ENCODE results near the gene MB.

Gene MB

DNA sequence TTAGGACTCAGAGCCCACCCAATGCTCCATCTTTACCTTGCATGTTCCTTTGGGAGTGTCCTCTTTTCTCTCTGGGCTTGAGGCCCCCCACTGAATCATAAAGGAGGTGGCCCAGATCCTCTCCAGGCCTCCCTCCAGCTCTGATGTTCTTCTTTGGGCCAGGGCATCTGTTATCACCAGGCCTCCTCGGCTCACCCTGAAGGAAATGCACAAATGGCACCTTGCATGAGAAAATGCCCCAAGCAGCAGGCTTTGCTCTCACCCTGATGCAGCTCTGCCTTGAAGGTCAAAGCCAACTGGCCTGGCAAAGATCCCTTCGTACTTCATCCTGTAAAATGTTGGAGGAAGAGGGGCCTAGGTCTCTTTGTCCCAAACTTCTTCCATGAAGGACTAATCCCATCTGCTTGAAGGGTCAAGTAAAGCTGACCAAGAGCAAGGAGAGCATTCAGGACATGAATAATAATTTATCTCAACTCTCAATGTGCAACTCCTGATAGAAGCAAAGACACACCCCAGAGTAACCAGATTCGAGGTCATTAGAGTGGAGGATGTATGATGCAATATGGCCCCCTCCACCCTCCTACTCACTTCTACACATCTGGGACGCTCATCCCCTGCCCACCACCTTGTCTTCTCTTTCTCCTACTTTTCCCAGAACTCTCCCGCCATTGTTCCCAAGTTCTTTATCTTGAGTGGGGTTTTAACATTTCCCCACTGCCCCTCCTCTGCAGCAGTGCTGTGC lies 40.6 kb upstream of the MB start:
- TF ChIP-seq, protein P1, sequence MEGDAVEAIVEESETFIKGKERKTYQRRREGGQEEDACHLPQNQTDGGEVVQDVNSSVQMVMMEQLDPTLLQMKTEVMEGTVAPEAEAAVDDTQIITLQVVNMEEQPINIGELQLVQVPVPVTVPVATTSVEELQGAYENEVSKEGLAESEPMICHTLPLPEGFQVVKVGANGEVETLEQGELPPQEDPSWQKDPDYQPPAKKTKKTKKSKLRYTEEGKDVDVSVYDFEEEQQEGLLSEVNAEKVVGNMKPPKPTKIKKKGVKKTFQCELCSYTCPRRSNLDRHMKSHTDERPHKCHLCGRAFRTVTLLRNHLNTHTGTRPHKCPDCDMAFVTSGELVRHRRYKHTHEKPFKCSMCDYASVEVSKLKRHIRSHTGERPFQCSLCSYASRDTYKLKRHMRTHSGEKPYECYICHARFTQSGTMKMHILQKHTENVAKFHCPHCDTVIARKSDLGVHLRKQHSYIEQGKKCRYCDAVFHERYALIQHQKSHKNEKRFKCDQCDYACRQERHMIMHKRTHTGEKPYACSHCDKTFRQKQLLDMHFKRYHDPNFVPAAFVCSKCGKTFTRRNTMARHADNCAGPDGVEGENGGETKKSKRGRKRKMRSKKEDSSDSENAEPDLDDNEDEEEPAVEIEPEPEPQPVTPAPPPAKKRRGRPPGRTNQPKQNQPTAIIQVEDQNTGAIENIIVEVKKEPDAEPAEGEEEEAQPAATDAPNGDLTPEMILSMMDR (IDR thresholded peaks at IDR 0.05; ENCODE audit: insufficient read depth, missing control alignments): no peak
- DNase-seq (ENCODE audit: insufficient read length, low spot score) (no peak), FAIRE-seq (no peak)

DNA sequence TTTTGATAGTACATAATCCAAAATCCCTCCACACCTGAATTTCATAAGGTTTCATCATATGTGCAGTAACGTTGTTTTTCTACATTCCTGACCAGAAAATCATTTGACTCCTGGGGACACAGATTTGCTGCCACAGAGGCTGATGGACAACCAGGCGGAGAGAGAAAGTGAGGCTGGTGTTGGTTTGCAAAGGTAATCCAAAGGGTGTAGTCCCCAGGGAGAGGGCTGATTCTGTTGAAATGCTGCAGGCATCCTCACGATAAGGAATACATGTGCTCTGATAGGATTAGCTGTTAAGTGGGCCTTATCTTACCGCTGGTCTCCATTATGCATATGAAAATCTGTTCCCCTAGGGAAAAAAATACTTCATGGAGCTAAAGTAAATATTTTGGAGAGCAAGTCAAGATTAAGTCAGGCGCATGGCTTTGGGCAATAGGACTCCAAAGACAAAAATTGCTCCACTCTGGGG lies 39.2 kb upstream of the MB start:
- DNase-seq (ENCODE audit: insufficient read length, low spot score) (no peak), FAIRE-seq (no peak)
- TF ChIP-seq, protein P1 (IDR thresholded peaks at IDR 0.05; ENCODE audit: insufficient read depth, missing control alignments): no peak

DNA sequence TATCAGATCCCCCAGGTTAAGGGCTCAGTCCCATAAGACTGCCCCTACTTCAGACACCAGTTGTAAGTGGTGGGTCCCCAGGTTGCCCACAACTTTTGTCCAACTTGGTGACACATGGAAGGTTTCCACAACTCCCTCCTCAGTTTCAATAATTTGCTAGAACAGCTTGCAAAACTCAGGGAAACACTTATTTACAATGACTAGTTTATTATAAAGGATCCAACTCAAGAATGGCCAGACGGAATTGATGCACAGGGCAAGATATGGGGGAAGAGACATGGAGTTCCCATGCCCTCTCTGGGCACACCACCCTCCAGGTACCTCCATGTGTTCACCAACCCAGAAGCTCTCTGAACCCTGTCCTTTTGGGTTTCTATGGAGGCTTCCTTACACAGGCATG lies 36.7 kb upstream of the MB start:
- TF ChIP-seq, protein P1 (IDR thresholded peaks at IDR 0.05; ENCODE audit: insufficient read depth, missing control alignments): no peak
- DNase-seq (ENCODE audit: insufficient read length, low spot score): no peak
- FAIRE-seq: no peak

DNA sequence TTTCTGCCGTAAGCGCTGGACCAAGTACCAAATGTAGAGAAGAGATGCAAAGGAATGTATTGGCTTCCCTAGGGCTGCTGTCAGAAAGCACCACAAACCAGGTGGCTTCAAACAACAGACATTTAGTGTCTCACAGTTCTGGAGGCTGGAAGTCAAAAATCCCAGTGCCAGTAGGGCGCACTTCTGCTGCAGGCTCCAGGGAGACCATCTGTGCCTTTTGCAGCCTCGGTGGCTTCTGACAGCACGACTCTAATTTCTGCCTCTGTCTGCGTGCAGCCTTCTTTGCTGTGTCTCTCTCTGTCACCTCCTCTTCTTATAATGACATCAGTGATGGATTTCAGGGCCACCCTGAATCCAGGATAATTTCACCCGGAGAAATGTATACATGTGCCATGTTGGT lies 34.0 kb upstream of the MB start:
- TF ChIP-seq, protein P1 (IDR thresholded peaks at IDR 0.05; ENCODE audit: insufficient read depth, missing control alignments): no peak
- no peak for FAIRE-seq

DNA sequence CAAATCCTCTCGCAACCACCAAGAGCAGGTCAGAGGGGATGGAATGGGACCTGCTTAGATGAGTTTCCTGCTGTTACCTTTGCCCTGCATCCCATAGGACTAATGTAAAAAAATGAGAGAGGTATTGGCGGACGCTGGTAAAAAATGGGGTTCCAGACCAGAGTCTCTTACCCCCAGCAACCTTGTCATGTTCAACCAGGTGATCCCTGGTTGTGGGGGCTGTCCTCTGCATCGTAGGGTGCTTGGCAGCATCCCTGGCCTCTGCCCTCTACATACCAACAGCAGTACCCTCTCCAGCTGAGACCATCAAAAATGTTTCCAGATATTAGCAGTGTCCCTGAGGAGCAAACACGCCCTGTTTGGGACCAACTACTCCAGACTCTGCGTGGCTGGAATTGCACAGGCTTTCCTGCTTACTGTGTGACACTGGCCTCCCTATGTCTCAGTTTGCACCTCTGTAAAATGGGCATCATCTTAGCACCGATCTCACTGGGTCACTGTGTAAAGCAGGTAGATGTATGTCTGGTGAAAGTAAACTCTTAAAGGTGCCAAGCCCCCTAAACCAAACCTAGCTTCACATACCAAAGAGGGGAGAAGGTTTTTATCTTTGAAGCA lies 32.6 kb upstream of the MB start:
- FAIRE-seq (no peak), DNase-seq (ENCODE audit: insufficient read length, low spot score) (no peak)
- TF ChIP-seq, protein P1 (IDR thresholded peaks at IDR 0.05; ENCODE audit: insufficient read depth, missing control alignments): no peak

More for the DNA sequence above, 34.0 kb upstream of the MB start:
- no peak for DNase-seq (ENCODE audit: insufficient read length, low spot score)

DNA sequence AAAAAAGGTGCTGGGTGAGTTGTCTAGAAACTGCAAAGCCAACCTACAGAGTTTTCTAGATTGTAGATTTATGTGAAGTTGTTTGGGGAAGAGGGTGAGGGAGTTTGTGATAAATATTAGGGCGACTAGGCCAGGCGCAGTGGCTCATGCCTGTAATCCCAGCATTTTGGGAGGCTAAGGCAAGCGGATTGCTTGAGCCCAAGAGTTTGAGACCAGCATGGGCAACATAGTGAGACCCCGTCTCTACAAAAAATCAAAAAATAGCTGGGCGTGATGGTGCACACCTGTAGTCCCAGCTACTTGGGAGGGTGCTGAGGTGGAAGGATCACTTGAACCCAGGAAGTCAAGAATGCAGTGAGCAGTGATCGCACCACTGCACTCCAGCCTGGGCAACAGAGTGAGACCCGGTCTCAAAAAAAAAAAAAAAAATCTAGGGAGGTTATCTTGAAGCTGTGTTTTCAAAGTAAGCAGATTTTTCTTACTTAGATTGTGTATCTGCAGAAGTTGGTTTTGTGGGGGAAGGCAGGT lies 32.0 kb upstream of the MB start:
- no peak for FAIRE-seq
- TF ChIP-seq, protein P1 (IDR thresholded peaks at IDR 0.05; ENCODE audit: insufficient read depth, missing control alignments): no peak

More for the DNA sequence above, 32.0 kb upstream of the MB start:
- DNase-seq (ENCODE audit: insufficient read length, low spot score): no peak
